ENCODE measurements around the gene INAFM2.

Gene INAFM2

DNA sequence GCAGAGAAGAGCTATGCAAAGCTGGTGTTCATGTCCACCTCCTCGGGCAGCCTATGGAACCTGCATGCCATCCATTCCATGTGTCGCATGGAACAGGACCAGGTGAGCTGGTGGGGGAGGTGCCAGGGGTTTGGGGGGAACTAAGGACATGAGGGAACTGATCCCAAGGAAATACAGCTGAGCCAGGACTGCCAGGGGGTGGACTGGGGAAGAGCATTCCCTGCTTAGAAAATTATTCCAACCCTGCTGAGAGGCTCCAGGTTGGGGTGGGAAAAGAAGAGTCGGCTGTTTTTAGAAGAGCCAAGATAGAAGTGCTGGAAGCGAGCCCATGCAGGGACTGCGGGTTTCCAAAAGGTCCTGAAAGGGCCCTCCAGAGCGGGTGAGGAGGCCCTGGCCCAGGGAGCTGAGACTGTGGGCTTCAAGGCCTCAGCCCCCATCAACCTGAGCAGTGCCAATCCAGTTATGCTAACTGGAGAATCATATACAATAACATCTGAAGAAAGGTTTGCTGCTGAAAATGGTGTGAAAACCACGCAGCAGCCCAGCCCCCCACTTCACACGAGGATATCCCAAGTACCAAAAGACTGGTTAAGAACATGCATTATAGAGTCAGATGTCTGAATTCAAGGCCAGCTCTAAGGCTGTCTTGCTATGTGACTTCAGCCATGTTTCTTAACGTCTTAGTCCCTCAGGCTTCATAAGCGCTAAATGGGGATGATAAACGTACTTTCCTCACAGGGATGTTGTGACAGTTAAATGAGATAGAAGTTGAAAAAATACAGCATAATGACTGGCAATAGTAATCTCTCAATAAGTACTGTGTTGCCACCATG lies 42.3 kb downstream of the INAFM2 start:
- DNase-seq: no peak

DNA sequence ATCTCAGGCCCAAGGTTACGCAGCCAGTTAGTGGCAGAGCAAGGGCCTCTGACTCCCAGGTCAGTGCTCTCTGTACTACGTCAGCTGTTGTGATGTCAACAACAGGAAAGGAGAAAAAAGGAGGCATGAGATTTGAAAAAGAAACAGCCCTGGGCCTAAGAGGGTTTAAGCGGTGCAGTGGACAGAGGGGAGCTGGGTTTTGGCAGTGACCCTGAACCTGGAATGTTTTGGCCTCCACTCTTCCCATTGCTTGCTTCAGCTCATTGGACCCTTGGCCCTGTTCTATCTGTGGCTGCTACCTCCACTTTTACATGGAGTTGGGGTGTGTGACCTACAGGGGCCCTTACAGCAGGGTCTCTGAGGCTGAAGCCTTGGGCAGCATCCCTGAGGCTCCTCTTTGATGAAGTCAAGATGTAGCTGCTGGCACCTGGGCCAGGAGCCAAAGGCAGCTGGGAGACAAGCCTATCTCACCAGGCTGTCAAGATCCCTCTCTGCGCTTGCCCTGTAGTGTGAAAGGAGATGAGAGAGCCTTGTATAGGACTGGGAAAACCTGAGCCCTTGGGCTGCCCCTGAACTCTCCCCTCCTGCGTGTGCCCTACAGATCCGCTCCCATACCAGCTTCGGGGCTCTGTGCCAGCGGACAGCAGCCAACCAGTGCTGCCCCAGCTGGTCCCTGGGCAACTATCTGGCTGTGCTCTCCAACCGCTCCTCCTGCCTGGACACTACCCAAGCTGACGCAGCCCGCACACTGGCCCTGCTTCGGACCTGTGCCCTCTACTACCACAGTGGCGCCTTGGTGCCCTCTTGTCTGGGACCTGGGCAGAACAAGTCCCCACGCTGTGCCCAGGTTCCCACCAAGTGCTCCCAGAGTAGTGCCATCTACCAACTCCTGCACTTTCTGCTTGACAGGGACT lies 43.2 kb downstream of the INAFM2 start:
- DNase-seq: peak; percentile 64

DNA sequence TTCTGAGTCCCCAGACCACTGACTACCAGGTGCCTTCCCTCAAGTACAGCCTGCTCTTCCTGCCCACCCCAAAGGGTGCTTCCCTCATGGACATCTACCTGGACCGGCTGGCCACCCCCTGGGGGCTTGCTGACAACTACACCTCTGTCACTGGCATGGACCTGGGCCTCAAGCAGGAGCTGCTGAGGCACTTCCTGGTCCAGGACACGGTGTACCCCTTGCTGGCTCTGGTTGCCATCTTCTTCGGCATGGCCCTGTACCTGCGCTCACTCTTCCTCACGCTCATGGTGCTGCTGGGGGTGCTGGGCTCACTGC lies 43.8 kb downstream of the INAFM2 start:
- DNase-seq: no peak

DNA sequence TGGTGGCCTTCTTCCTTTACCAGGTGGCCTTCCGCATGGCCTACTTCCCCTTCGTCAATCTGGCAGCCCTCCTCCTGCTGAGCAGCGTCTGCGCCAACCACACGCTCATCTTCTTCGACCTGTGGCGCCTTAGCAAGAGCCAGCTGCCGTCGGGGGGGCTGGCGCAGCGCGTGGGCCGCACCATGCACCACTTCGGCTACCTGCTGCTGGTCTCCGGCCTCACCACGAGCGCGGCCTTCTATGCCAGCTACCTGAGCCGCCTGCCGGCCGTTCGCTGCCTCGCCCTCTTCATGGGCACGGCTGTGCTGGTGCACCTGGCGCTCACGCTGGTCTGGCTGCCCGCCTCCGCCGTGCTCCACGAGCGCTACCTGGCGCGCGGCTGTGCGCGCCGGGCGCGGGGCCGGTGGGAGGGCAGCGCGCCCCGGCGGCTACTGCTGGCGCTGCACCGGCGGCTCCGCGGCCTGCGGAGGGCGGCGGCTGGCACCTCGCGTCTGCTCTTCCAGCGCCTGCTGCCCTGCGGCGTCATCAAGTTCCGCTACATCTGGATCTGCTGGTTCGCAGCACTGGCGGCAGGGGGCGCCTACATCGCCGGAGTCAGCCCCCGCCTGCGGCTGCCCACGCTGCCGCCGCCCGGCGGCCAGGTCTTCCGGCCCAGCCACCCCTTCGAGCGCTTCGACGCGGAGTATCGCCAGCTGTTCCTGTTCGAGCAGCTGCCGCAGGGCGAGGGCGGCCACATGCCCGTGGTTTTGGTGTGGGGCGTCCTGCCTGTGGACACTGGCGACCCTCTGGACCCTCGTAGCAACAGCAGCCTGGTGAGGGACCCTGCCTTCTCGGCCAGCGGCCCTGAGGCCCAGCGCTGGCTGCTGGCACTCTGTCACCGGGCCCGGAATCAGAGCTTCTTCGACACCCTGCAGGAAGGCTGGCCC lies 44.5 kb downstream of the INAFM2 start:
- peak; percentile 89 for DNase-seq

DNA sequence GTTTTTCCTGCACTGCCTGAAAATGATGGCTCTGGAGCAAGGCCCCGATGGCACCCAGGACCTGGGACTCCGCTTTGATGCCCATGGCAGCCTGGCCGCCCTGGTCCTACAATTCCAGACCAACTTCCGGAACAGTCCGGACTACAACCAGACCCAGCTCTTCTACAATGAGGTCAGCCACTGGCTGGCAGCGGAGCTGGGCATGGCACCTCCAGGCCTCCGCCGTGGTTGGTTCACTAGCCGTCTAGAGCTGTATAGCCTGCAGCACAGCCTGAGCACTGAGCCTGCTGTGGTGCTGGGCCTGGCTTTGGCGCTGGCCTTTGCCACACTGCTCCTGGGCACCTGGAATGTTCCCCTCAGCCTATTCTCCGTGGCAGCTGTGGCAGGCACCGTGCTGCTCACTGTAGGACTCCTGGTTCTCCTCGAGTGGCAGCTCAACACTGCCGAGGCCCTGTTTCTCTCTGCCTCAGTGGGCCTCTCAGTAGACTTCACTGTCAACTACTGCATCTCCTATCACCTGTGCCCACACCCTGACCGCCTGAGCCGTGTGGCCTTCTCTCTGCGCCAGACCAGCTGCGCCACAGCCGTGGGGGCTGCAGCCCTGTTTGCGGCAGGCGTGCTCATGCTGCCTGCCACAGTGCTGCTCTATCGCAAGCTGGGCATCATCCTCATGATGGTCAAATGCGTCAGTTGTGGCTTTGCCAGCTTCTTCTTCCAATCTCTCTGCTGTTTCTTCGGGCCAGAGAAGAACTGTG lies 45.4 kb downstream of the INAFM2 start:
- DNase-seq: no peak

DNA sequence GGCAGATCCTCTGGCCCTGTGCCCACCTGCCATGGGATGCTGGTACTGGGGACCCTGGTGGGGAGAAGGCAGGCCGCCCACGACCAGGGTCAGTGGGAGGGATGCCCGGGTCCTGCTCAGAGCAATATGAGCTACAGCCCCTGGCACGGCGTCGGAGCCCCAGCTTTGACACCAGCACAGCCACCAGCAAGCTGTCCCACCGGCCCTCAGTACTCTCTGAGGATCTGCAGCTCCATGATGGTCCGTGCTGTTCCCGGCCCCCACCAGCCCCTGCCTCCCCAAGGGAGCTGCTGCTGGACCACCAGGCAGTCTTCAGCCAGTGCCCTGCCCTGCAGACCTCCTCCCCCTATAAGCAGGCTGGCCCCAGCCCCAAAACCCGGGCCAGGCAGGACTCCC lies 46.0 kb downstream of the INAFM2 start:
- no peak for DNase-seq

DNA sequence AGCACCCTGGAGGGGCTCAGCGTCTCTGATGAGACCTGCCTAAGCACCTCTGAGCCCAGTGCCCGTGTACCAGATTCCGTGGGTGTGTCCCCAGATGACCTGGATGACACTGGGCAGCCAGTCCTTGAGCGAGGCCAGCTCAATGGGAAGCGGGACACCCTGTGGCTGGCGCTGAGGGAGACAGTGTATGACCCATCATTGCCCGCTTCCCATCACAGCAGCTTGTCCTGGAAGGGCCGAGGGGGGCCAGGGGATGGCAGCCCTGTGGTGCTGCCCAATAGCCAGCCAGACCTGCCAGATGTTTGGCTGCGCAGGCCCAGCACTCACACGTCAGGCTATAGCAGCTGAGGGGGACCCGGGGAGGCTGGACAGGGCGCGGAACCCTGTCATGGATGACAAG lies 46.5 kb downstream of the INAFM2 start:
- DNase-seq: no peak

DNA sequence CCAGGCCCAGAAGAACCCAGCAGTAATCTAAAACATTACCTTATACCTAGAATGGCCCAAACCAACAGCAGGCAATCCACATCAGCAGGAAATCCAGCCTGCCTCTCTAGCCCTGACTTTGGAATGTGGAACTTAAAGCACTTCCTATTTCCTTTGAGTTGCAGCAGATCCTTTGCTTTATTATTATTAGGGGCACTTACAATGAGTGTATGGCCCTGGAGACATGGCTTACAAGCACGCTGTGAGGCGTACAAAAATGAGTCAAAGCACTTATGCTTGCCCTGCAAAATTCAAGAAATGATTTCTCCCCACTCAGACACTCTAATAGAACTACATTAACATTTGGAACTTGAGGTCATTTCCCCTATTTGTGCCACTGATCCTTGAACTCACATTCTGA lies 49.5 kb downstream of the INAFM2 start:
- DNase-seq: no peak

Data from femur (tissue), 1 donor.